HepG2 (cell line): ENCODE measurements around the gene MOG. TPM values are rescaled to one million over a fixed set of nuclear protein-coding genes. Genes with fewer than 3 reads are reported as not detected.

Experiments used
- GATAD2A ChIP-seq: IDR thresholded peaks from 2 replicates; pipeline ENCODE4 v1.6.1; 2016
- MBNL3 ChIP-seq: fragments of 250-450 bp; sonication (Bioruptor Pico); conservative IDR thresholded peaks from 2 replicates; pipeline ENCODE4 v1.8.0; 2022; ENCODE audit warnings: mild to moderate bottlenecking, inconsistent platforms
- MTA3 ChIP-seq: sonication (generic); formaldehyde crosslinking; IDR thresholded peaks from 2 replicates; pipeline ENCODE4 v1.4.0; 2020; ENCODE audit warnings: missing genetic modification reagents
- RFX5 ChIP-seq: IDR thresholded peaks from 2 replicates; pipeline ENCODE4 v1.6.1; 2011; ENCODE audit warnings: low read depth, low read length, improper control_type of control experiment
- SAP130 ChIP-seq: IDR thresholded peaks from 2 replicates; pipeline ENCODE4 v1.6.1; 2016; ENCODE audit warnings: low read depth
- STAG1 ChIP-seq: sonication (generic); formaldehyde crosslinking; IDR thresholded peaks from 2 replicates; pipeline ENCODE4 v1.4.0; 2020; ENCODE audit warnings: missing genetic modification reagents
- TEAD3 ChIP-seq: optimal IDR thresholded peaks from 2 replicates; pipeline ENCODE3; 2016; ENCODE audit warnings: borderline replicate concordance
- ZNF121 ChIP-seq: sonication (generic); formaldehyde crosslinking; IDR thresholded peaks from 2 replicates; pipeline ENCODE4 v1.5.0; 2020; ENCODE audit warnings: mild to moderate bottlenecking, missing genetic modification reagents
- ZNF878 ChIP-seq: sonication (generic); formaldehyde crosslinking; IDR thresholded peaks from 2 replicates; pipeline ENCODE4 v1.8.1; 2023; ENCODE audit warnings: mild to moderate bottlenecking, missing genetic modification reagents, moderate library complexity
- polyA plus RNA-seq, 8 experiments: library from polyadenylated mRNA; depleted of rRNA in 3 of 8; stranded (reverse) in 7 of 8; unstranded in 1 of 8; fragments of >200 nt; fragmentation: Illumina TruSeq in 4 of 8; extraction: Trizol in 4 of 8; gene quantifications; 2 replicates each; pipeline versions ENCODE4 v1.2.1 to v1.2.3, GENCODE V29; 2011 to 2016; ENCODE audit warnings: low read depth in 4 of 8, missing spikeins in 1 of 8, mixed read lengths in 1 of 8; ENCODE audit not compliant: insufficient read depth in 1 of 8
- total RNA-seq, 5 experiments: library from RNA; depleted of rRNA; stranded (reverse); fragments of >200 nt; fragmentation: Illumina TruSeq; extraction: Trizol; gene quantifications; 2 replicates each; pipeline ENCODE4 v1.2.3, GENCODE V29; 2016; ENCODE audit warnings: low read depth in 1 of 5
- TF ChIP-seq, protein P1 (sequence below): IDR thresholded peaks from 2 replicates; pipeline ENCODE4 v1.6.1; 2016; ENCODE audit warnings: mild to moderate bottlenecking
- TF ChIP-seq, protein P2 (sequence below), 2 experiments: sonication (generic) in 1 of 2; formaldehyde crosslinking in 1 of 2; IDR thresholded peaks; 2 replicates each; pipeline versions ENCODE4 v1.4.0 to v1.6.1; 2018 to 2020; ENCODE audit warnings: missing genetic modification reagents in 2 of 2, borderline replicate concordance in 1 of 2, low read depth in 1 of 2, mild to moderate bottlenecking in 1 of 2, missing biosample characterization in 1 of 2

The MOG gene
- total and polyA plus RNA-seq, 2 of the 13 experiments (the other 11 are each of a cell fraction or from before 2014, with no cell fraction given): not detected

DNA sequence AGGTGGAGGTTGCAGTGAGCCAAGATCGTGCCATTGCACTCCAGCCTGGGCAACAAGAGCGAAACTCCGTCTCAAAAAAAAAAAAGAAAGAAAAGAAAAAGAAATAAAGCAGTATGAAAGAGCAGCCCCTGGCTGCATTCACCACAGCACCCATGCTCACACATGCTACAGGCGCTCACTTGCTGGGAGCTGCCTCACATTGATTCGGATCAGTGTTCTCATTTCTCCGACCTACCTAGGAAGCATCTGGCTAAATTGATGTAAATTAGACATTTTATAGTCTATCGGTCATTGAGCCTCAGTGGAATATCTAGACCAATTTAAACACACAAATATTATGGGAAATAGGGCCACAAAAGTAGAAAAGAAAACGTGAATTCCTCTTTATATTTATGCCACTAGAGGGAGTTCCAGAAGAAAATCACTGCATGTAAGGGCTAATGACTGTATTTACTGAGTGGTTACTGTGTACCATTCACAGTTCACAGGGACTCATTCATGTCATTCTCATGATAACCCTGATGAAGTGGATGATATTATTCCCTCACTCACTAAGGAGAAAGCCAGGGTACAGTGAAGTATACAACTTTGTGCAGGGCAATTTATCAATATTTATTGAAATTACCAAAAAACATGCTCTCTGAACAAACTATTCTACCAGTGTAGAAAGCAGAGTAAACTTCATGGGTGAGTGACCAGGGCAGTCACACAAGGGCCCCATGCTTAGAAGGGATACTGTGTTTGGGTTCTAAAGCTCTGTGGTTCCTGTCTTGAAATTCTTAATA, 5.3 kb upstream of the MOG start (continued):
- 0 out of 2 replicates have a peak, but pooled peaks have one; percentile 23 for TF ChIP-seq SAP130
- TF ChIP-seq, protein P1, sequence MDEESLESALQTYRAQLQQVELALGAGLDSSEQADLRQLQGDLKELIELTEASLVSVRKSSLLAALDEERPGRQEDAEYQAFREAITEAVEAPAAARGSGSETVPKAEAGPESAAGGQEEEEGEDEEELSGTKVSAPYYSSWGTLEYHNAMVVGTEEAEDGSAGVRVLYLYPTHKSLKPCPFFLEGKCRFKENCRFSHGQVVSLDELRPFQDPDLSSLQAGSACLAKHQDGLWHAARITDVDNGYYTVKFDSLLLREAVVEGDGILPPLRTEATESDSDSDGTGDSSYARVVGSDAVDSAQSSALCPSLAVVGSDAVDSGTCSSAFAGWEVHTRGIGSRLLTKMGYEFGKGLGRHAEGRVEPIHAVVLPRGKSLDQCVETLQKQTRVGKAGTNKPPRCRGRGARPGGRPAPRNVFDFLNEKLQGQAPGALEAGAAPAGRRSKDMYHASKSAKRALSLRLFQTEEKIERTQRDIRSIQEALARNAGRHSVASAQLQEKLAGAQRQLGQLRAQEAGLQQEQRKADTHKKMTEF: no peak
- TF ChIP-seq, protein P2, sequence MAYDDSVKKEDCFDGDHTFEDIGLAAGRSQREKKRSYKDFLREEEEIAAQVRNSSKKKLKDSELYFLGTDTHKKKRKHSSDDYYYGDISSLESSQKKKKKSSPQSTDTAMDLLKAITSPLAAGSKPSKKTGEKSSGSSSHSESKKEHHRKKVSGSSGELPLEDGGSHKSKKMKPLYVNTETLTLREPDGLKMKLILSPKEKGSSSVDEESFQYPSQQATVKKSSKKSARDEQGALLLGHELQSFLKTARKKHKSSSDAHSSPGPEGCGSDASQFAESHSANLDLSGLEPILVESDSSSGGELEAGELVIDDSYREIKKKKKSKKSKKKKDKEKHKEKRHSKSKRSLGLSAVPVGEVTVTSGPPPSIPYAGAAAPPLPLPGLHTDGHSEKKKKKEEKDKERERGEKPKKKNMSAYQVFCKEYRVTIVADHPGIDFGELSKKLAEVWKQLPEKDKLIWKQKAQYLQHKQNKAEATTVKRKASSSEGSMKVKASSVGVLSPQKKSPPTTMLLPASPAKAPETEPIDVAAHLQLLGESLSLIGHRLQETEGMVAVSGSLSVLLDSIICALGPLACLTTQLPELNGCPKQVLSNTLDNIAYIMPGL (CRISPR knock-in tag; IDR thresholded peaks at IDR 0.05; ENCODE audit: borderline replicate concordance in 1 of 2, low read depth in 1 of 2): peak in 1 of 2 experiments; percentile 63; a peak in 2 of 4 replicates
- TF ChIP-seq ZNF121 (CRISPR knock-in tag): no peak
- TF ChIP-seq TEAD3: peak; percentile 34
- peak; percentile 46; the same call in 1 of the 2 replicates for TF ChIP-seq GATAD2A (CRISPR knock-in tag)
- TF ChIP-seq MBNL3 (CRISPR knock-in tag): no peak
- no peak for TF ChIP-seq MTA3
- TF ChIP-seq STAG1: 0 out of 2 replicates have a peak, but pooled peaks have one; percentile 15
- TF ChIP-seq RFX5: peak; percentile 82
- no peak for TF ChIP-seq ZNF878 (CRISPR knock-in tag)
